Measurements from ENCODE around the gene ACTA2.

Gene ACTA2

GRCh38 chr10:88946965-88947590 is 5.5 kb downstream of the ACTA2 start:
- TF ChIP-seq OSR1 (CRISPR knock-in tag; IDR thresholded peaks at IDR 0.05): no peak
- TF ChIP-seq ESRRG (CRISPR knock-in tag; IDR thresholded peaks at IDR 0.05): no peak
- no peak for TF ChIP-seq ISL1 (CRISPR knock-in tag; IDR thresholded peaks at IDR 0.05)
- TF ChIP-seq ZNF565 (CRISPR knock-in tag; conservative IDR thresholded peaks at IDR 0.05; ENCODE audit: low read depth): no peak
- TF ChIP-seq ZFP30 (CRISPR knock-in tag; IDR thresholded peaks at IDR 0.05): no peak
- TF ChIP-seq ZNF8 (CRISPR knock-in tag; IDR thresholded peaks at IDR 0.05): no peak
- no peak for TF ChIP-seq TCF4 (CRISPR knock-in tag; IDR thresholded peaks at IDR 0.05; ENCODE audit: borderline replicate concordance)
- no peak for TF ChIP-seq TOX (CRISPR knock-in tag; IDR thresholded peaks at IDR 0.05; ENCODE audit: borderline replicate concordance)
- no peak for TF ChIP-seq ZFP3 (CRISPR knock-in tag; IDR thresholded peaks at IDR 0.05)
- TF ChIP-seq SNAI2 (CRISPR knock-in tag; IDR thresholded peaks at IDR 0.05): no peak
- no peak for TF ChIP-seq CSRNP3 (CRISPR knock-in tag; IDR thresholded peaks at IDR 0.05)
- no peak for TF ChIP-seq TSHZ2 (CRISPR knock-in tag; IDR thresholded peaks at IDR 0.05)
- no peak for TF ChIP-seq PATZ1 (CRISPR knock-in tag; IDR thresholded peaks at IDR 0.05; ENCODE audit: borderline replicate concordance)
- TF ChIP-seq RARB (CRISPR knock-in tag; IDR thresholded peaks at IDR 0.05): no peak
- TF ChIP-seq CREB5 (CRISPR knock-in tag; IDR thresholded peaks at IDR 0.05; ENCODE audit: low read depth): no peak
- no peak for TF ChIP-seq ZNF70 (CRISPR knock-in tag; IDR thresholded peaks at IDR 0.05)
- TF ChIP-seq PPARA (CRISPR knock-in tag; IDR thresholded peaks at IDR 0.05; ENCODE audit: borderline replicate concordance): no peak
- TF ChIP-seq GLIS3 (CRISPR knock-in tag; IDR thresholded peaks at IDR 0.05): no peak
- no peak for TF ChIP-seq ZC3H10 (CRISPR knock-in tag; IDR thresholded peaks at IDR 0.05)
- no peak for TF ChIP-seq ARNTL (CRISPR knock-in tag; IDR thresholded peaks at IDR 0.05; ENCODE audit: borderline replicate concordance, low read depth)
- no peak for ATAC-seq

GRCh38 chr10:88946200-88946599 is 6.4 kb downstream of the ACTA2 start:
- no peak for TF ChIP-seq CREB5 (CRISPR knock-in tag; IDR thresholded peaks at IDR 0.05; ENCODE audit: low read depth)
- ATAC-seq: no peak

GRCh38 chr10:88944813-88945212 is 7.8 kb downstream of the ACTA2 start:
- TF ChIP-seq BACH2 (CRISPR knock-in tag; IDR thresholded peaks at IDR 0.05; ENCODE audit: borderline replicate concordance): no peak
- no peak for TF ChIP-seq ZC3H10 (CRISPR knock-in tag; IDR thresholded peaks at IDR 0.05)
- no peak for TF ChIP-seq ARNTL (CRISPR knock-in tag; IDR thresholded peaks at IDR 0.05; ENCODE audit: borderline replicate concordance, low read depth)
- TF ChIP-seq TOX (CRISPR knock-in tag; IDR thresholded peaks at IDR 0.05; ENCODE audit: borderline replicate concordance): no peak
- TF ChIP-seq CREB5 (CRISPR knock-in tag; IDR thresholded peaks at IDR 0.05; ENCODE audit: low read depth): no peak
- TF ChIP-seq TSHZ2 (CRISPR knock-in tag; IDR thresholded peaks at IDR 0.05): no peak
- no peak for TF ChIP-seq CSRNP3 (CRISPR knock-in tag; IDR thresholded peaks at IDR 0.05)
- TF ChIP-seq ESRRG (CRISPR knock-in tag; IDR thresholded peaks at IDR 0.05): no peak
- no peak for ATAC-seq

Measured in SK-N-SH treated with all-trans-retinoic acid at 6 μM for 48 hours (cell line).